ENCODE results near the gene SH3PXD2A.
"Not testable (repeated sequence)": the region's sequence is repeated elsewhere in the genome, so short reads cannot be mapped to it uniquely, and the experiment has no call there.

SH3PXD2A gene

GRCh38 chr10:103671126-103671895 is 184.1 kb downstream of the SH3PXD2A start:
- ATAC-seq (replicated peaks): no peak
- Mint-ChIP-seq H3K27ac (no peak overlapping the region), H3K4me1 (ENCODE audit: low read depth in 2 of 2) (peaks cover 10 to 13% of the 10 kb centered on the region in 2 donors), H3K4me3 (no peak overlapping the region), H3K27me3 (peaks cover 5 to 9% of the 10 kb centered on the region in 2 donors), H3K36me3 (ENCODE audit: insufficient read depth) (peaks cover 4% of the 10 kb centered on the region), H3K9me3 (no peaks in the 10 kb centered on the region)
- no peak for DNase-seq

GRCh38 chr10:103669944-103670343 is 185.4 kb downstream of the SH3PXD2A start:
- H3K9me3 Mint-ChIP-seq: no peaks in the 10 kb centered on the region

GRCh38 chr10:103669243-103669929 is 186.0 kb downstream of the SH3PXD2A start:
- Mint-ChIP-seq H3K9me3 (no peaks in the 10 kb centered on the region), H3K27ac (peak overlapping the region in 1 of 2 donors; percentile 58), H3K27me3 (peaks cover 5 to 9% of the 10 kb centered on the region in 2 donors), H3K4me3 (peak overlapping the region in 1 of 2 donors; percentile 84), H3K36me3 (ENCODE audit: insufficient read depth) (peaks cover 9% of the 10 kb centered on the region), H3K4me1 (ENCODE audit: low read depth in 2 of 2) (peaks cover 15 to 18% of the 10 kb centered on the region in 2 donors)
- DNase-seq: no peak
- ATAC-seq (replicated peaks): no peak

More at GRCh38 chr10:103669944-103670343, 185.4 kb downstream of the SH3PXD2A start:
- peaks cover 13 to 15% of the 10 kb centered on the region in 2 donors for H3K4me1 Mint-ChIP-seq (ENCODE audit: low read depth in 2 of 2)
- ATAC-seq (replicated peaks) (no peak), DNase-seq (no peak)
- no peak overlapping the region for H3K4me3 Mint-ChIP-seq
- peaks cover 6% of the 10 kb centered on the region for H3K36me3 Mint-ChIP-seq (ENCODE audit: insufficient read depth)
- peaks cover 5 to 9% of the 10 kb centered on the region in 2 donors for H3K27me3 Mint-ChIP-seq
- no peak overlapping the region for H3K27ac Mint-ChIP-seq

- no peak for DNase-seq
- peak overlapping the region in 1 of 2 donors; percentile 58 for H3K27ac Mint-ChIP-seq
- H3K27me3 Mint-ChIP-seq: peaks cover 5 to 9% of the 10 kb centered on the region in 2 donors
- H3K4me1 Mint-ChIP-seq (ENCODE audit: low read depth in 2 of 2): peaks cover 15 to 18% of the 10 kb centered on the region in 2 donors
- peaks cover 9% of the 10 kb centered on the region for H3K36me3 Mint-ChIP-seq (ENCODE audit: insufficient read depth)
- ATAC-seq (replicated peaks): peak; percentile 29
- H3K9me3 Mint-ChIP-seq: no peaks in the 10 kb centered on the region
- peak overlapping the region; percentile 56 to 84 for H3K4me3 Mint-ChIP-seq
Measured at GRCh38 chr10:103668351-103669242, 186.8 kb downstream of the SH3PXD2A start.

- Mint-ChIP-seq H3K9me3 (no peaks in the 10 kb centered on the region), H3K4me1 (ENCODE audit: low read depth in 2 of 2) (peaks cover 17 to 23% of the 10 kb centered on the region in 2 donors), H3K4me3 (no peak overlapping the region), H3K27me3 (peaks cover 5 to 9% of the 10 kb centered on the region in 2 donors), H3K36me3 (ENCODE audit: insufficient read depth) (peaks cover 9% of the 10 kb centered on the region), H3K27ac (no peak overlapping the region)
- DNase-seq (no peak), ATAC-seq (replicated peaks) (no peak)
Measured at GRCh38 chr10:103667356-103667755, 188.0 kb downstream of the SH3PXD2A start.

- peaks cover 5 to 9% of the 10 kb centered on the region in 2 donors for H3K27me3 Mint-ChIP-seq
- H3K9me3 Mint-ChIP-seq: no peaks in the 10 kb centered on the region
- peaks cover 9% of the 10 kb centered on the region for H3K36me3 Mint-ChIP-seq (ENCODE audit: insufficient read depth)
- H3K4me1 Mint-ChIP-seq (ENCODE audit: low read depth in 2 of 2): peaks cover 17 to 23% of the 10 kb centered on the region in 2 donors
- no peak for DNase-seq
- no peak for ATAC-seq (replicated peaks)
- H3K4me3 Mint-ChIP-seq: no peak overlapping the region
- no peak overlapping the region for H3K27ac Mint-ChIP-seq
Measured at GRCh38 chr10:103666762-103667150, 188.6 kb downstream of the SH3PXD2A start.

- no peak for ATAC-seq (replicated peaks)
- Mint-ChIP-seq H3K9me3 (no peaks in the 10 kb centered on the region), H3K27me3 (peaks cover 5 to 9% of the 10 kb centered on the region in 2 donors), H3K4me3 (no peak overlapping the region), H3K36me3 (ENCODE audit: insufficient read depth) (peaks cover 9% of the 10 kb centered on the region), H3K27ac (peak overlapping the region in 1 of 2 donors; percentile 4), H3K4me1 (ENCODE audit: low read depth in 2 of 2) (peaks cover 17 to 23% of the 10 kb centered on the region in 2 donors)
- DNase-seq: no peak
Measured at GRCh38 chr10:103666087-103666761, 189.2 kb downstream of the SH3PXD2A start.

GRCh38 chr10:103665162-103665889 is 190.1 kb downstream of the SH3PXD2A start:
- DNase-seq (no peak), ATAC-seq (replicated peaks) (no peak)
- Mint-ChIP-seq H3K27me3 (peaks cover 5 to 9% of the 10 kb centered on the region in 2 donors), H3K4me3 (no peak overlapping the region), H3K4me1 (ENCODE audit: low read depth in 2 of 2) (peaks cover 20 to 24% of the 10 kb centered on the region in 2 donors), H3K9me3 (no peaks in the 10 kb centered on the region), H3K27ac (peak overlapping the region; percentile 4), H3K36me3 (ENCODE audit: insufficient read depth) (peaks cover 10% of the 10 kb centered on the region)

GRCh38 chr10:103663802-103664201 is 191.6 kb downstream of the SH3PXD2A start:
- Mint-ChIP-seq H3K36me3 (ENCODE audit: insufficient read depth) (peaks cover 16% of the 10 kb centered on the region), H3K4me3 (no peak overlapping the region), H3K27me3 (peaks cover 5 to 7% of the 10 kb centered on the region in 2 donors), H3K4me1 (ENCODE audit: low read depth in 2 of 2) (peaks cover 23 to 25% of the 10 kb centered on the region in 2 donors), H3K27ac (peak overlapping the region in 1 of 2 donors; percentile 80), H3K9me3 (no peaks in the 10 kb centered on the region)
- ATAC-seq (replicated peaks) (no peak), DNase-seq (no peak)

- ATAC-seq (replicated peaks): no peak
- Mint-ChIP-seq H3K36me3 (ENCODE audit: insufficient read depth) (peaks cover 16% of the 10 kb centered on the region), H3K4me1 (ENCODE audit: low read depth in 2 of 2) (peaks cover 19 to 21% of the 10 kb centered on the region in 2 donors), H3K9me3 (no peaks in the 10 kb centered on the region), H3K27ac (peak overlapping the region; percentile 10 to 80), H3K4me3 (no peak overlapping the region), H3K27me3 (peaks cover under 1 to 2% of the 10 kb centered on the region in 2 donors)
- DNase-seq: no peak
Measured at GRCh38 chr10:103663236-103663635, 192.1 kb downstream of the SH3PXD2A start.

- Mint-ChIP-seq H3K27ac (peak overlapping the region; percentile 10 to 80), H3K36me3 (ENCODE audit: insufficient read depth) (peaks cover 16% of the 10 kb centered on the region), H3K4me1 (ENCODE audit: low read depth in 2 of 2) (peaks cover 18 to 21% of the 10 kb centered on the region in 2 donors)
- H3K4me3 Mint-ChIP-seq; H3K9me3 Mint-ChIP-seq; DNase-seq; H3K27me3 Mint-ChIP-seq; ATAC-seq (replicated peaks): not testable (repeated sequence)
Measured at GRCh38 chr10:103662704-103663103, 192.7 kb downstream of the SH3PXD2A start.

All from effector memory CD8-positive, alpha-beta T cell (primary cell).